Cardiac fibroblast (primary cell): Measurements from ENCODE around the gene G0S2.

Source experiments
- DNase-seq, 2 donors: peaks; one replicate each; pipeline versions ENCODE4 v3.0.0 to v3.0.0-alpha.2; 2010; ENCODE audit warnings: low read depth in 2 of 2
- H3K4me3 ChIP-seq, 2 donors: replicated peaks in 1 of 2; 1 replicate in 1 of 2; 2 replicates in 1 of 2; pipeline ENCODE4 v1.5.1; 2011; ENCODE audit warnings: low read depth in 2 of 2, low read length in 2 of 2, mild to moderate bottlenecking in 2 of 2, moderate library complexity in 1 of 2
- TF ChIP-seq, protein P1 (sequence below): IDR thresholded peaks from one replicate; pipeline ENCODE4 v1.5.1; 2011; ENCODE audit warnings: low read depth, mild to moderate bottlenecking, low read length, inconsistent platforms

Gene G0S2

DNA sequence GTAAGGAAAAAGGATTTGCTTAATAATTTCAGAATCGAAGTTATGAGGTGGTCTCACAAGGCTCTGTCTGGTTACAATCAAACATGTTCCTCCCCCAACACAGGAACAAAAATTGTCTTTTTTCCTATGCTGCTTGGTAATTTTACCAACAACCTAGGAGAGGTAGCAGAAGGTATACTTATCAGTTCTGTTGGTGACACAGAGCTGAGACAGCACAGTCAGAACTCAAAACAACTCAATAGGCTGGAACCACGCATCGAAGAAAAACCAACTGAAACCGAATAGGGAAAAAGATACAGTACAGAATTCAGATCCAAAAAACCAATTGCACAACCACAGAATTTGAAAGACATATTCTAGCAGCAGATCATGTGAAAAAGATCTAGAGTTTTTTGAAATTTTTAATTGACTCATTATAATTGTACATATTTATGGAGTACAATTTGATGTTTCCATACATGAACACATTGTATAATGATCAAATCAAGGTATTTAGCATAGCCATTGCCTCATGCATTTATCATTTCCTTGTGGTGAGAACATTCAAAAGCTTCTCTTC, 3.8 kb downstream of the G0S2 start:
- TF ChIP-seq, protein P1, sequence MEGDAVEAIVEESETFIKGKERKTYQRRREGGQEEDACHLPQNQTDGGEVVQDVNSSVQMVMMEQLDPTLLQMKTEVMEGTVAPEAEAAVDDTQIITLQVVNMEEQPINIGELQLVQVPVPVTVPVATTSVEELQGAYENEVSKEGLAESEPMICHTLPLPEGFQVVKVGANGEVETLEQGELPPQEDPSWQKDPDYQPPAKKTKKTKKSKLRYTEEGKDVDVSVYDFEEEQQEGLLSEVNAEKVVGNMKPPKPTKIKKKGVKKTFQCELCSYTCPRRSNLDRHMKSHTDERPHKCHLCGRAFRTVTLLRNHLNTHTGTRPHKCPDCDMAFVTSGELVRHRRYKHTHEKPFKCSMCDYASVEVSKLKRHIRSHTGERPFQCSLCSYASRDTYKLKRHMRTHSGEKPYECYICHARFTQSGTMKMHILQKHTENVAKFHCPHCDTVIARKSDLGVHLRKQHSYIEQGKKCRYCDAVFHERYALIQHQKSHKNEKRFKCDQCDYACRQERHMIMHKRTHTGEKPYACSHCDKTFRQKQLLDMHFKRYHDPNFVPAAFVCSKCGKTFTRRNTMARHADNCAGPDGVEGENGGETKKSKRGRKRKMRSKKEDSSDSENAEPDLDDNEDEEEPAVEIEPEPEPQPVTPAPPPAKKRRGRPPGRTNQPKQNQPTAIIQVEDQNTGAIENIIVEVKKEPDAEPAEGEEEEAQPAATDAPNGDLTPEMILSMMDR, result no peak
- H3K4me3 ChIP-seq, result no peak overlapping the region
- no peak for DNase-seq

DNA sequence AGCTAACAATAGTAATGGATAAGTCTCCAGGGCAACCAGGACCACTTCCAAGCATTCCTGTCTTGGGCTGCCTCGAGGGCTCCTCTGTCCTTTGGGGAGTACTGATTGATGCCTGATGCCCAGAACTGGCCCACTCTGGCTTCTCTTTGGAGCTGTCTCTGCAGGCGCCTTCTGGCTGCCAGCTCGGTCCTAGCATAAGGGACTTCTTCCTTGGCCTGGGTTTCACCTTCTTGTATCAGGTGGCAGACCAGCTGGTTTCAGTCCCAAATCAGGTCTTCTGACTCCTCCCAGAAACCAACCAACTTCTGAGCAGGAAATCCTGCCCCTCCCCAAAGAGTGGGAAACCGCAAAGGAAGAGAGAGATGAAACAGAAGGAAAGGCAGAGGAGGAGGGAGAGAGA, 10.6 kb downstream of the G0S2 start:
- no peak for DNase-seq
- TF ChIP-seq, protein P1, result no peak
- no peak overlapping the region for H3K4me3 ChIP-seq

DNA sequence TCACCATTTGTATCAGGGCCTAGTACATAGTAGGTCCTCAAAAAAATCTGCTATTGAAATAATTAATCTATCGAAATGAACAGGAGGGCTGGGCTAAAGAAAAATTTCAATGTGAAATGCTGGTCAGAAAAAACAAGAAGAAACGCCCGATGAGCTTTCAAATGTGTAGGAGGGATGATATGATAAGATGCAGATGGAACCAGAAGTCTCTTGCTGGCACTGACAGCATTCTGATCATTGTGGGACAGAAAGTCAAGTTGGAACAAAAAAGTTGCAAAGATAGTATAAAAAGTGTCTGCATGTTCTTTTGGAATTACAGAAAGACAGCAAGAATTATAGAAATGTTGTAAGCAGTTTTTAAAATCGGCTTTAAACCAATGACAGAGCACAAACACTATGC, 11.1 kb downstream of the G0S2 start:
- H3K4me3 ChIP-seq, result no peak overlapping the region
- no peak for DNase-seq
- TF ChIP-seq, protein P1, result no peak

DNA sequence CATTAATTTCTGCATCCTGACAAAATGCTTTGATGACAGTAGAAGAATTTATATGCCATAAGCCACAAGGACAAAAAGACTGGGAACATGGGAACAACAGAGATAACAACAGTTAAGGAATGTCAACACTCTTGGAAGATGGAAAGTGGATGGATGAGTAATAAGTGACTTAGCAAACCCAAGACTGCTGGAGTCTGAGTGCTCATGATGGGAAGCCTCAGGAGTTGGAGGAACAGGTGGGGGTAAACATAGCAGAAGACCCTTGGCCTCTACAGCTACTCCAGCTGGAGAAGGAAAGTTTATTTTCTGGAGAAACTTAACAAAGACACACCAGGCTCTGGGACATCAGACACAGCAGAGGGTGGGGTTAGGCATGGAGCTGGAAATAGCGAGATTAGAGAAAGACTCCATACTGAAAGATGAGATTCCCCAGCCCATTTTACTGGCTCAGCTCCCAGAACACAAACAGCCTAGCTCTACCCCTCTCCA, 13.6 kb downstream of the G0S2 start:
- TF ChIP-seq, protein P1, result no peak
- peak; percentile 37 to 76 for DNase-seq
- no peak overlapping the region for H3K4me3 ChIP-seq

DNA sequence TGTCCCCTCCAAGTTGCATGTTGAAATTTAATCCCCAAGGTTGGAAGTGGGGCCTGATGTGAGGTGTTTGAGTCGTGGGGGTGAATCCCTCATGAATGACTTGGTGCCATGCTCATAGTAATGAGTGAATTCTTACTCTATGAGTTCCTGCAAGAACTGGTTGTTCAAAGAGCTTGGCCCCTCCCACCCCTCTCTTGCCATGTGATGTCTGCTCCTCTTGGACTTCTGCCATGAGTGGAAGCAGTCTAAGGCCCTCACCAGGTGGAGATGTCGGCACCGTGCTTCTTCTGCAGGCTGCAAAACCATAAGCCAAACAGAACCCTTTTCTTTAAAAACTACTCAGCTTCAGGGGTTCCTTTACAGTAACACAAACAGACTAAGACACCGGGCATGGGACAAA, 14.3 kb downstream of the G0S2 start:
- DNase-seq, result peak; percentile 39 to 51
- TF ChIP-seq, protein P1, result no peak
- no peak overlapping the region for H3K4me3 ChIP-seq

DNA sequence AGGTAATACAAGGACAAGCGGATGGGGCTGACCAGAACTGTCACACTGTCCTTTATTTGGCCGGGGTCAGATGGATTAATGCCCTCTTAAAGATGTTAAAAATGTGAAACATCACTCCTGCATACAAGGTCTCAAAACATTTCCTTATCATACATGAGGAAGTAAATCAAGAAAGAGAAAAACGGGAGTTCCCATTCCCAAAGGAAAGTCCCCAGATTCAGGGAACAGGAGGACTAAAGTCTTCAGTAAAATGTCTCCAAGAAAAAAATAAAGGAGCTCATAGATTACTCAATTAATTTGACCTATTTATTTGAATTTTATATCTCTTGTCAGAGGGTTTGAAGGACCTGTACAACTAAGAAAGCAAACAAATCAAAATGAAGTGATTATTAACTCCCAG, 16.0 kb downstream of the G0S2 start:
- TF ChIP-seq, protein P1, result no peak
- no peak overlapping the region for H3K4me3 ChIP-seq
- no peak for DNase-seq

DNA sequence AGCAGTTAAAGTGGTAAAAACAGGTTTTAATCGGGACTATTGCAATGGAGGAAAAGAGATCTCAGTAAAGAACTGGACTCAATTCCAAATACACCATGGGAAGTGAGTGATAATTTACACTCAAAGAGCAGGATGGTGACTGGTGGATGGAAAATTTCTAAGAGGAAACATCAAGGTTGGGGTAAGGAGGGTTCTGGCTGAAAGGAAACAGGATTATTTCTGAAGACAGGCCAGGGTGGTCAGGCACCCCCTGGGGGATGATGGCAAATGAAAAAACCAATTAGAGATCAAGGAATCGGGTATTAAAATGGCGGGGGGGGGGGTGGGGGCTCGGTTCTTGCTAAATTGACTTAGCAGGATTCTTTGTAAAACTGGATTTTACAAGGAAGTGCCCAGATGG, 17.1 kb downstream of the G0S2 start:
- no peak for DNase-seq
- H3K4me3 ChIP-seq, result no peak overlapping the region
- TF ChIP-seq, protein P1, result no peak
